HepG2 (cell line): ENCODE measurements around the gene KIF25. TPM values are rescaled to one million over a fixed set of nuclear protein-coding genes. Genes with fewer than 3 reads are reported as not detected.

Experiments used
- KDM5A ChIP-seq: fragments of 200-600 bp; sonication (generic); IDR thresholded peaks from 2 replicates; pipeline ENCODE4 v1.7.0; 2018; ENCODE audit warnings: antibody characterized with exemption, mild to moderate bottlenecking, low read length, borderline replicate concordance
- KLF12 ChIP-seq: sonication (generic); formaldehyde crosslinking; IDR thresholded peaks from 2 replicates; pipeline ENCODE4 v1.4.0; 2020; ENCODE audit warnings: missing genetic modification reagents, borderline replicate concordance
- MAZ ChIP-seq, 2 experiments: sonication (generic) in 1 of 2; formaldehyde crosslinking in 1 of 2; IDR thresholded peaks; 2 replicates each; pipeline versions ENCODE4 v1.5.0 to v1.6.1; 2012 to 2020; ENCODE audit warnings: low read depth in 2 of 2, mild to moderate bottlenecking in 2 of 2, borderline replicate concordance in 1 of 2, improper control_type of control experiment in 1 of 2, low read length in 1 of 2, missing genetic modification reagents in 1 of 2, moderate library complexity in 1 of 2
- RFXANK ChIP-seq: IDR thresholded peaks from 2 replicates; pipeline ENCODE4 v1.6.1; 2016
- SIN3A ChIP-seq: IDR thresholded peaks from 2 replicates; pipeline ENCODE4 v1.6.1; 2011; ENCODE audit warnings: low read depth, mild to moderate bottlenecking, control low read depth, low read length, borderline replicate concordance
- SNAI1 ChIP-seq: sonication (generic); formaldehyde crosslinking; IDR thresholded peaks from 2 replicates; pipeline ENCODE4 v1.5.0; 2020; ENCODE audit warnings: mild to moderate bottlenecking, missing genetic modification reagents, borderline replicate concordance
- SOX13 ChIP-seq, 3 experiments: fragments of 450-650 bp in 1 of 3; sonication (generic) in 1 of 3; formaldehyde crosslinking in 1 of 3; IDR thresholded peaks in 2 of 3; conservative IDR thresholded peaks in 1 of 3; 2 replicates each; pipeline versions ENCODE4 v1.5.0 to v1.6.1; 2016 to 2020; ENCODE audit warnings: antibody characterized with exemption in 1 of 3, mild to moderate bottlenecking in 1 of 3, missing compliant biosample characterization in 1 of 3, missing genetic modification reagents in 1 of 3, moderate library complexity in 1 of 3
- TCF7 ChIP-seq: sonication (generic); IDR thresholded peaks from 2 replicates; pipeline ENCODE4 v1.6.1; 2016; ENCODE audit warnings: antibody characterized with exemption, low read depth
- ZNF335 ChIP-seq: sonication (generic); formaldehyde crosslinking; IDR thresholded peaks from 2 replicates; pipeline ENCODE4 v1.4.0; 2020; ENCODE audit warnings: missing genetic modification reagents
- ZNF343 ChIP-seq: sonication (generic); formaldehyde crosslinking; IDR thresholded peaks from 2 replicates; pipeline ENCODE4 v1.4.0; 2020; ENCODE audit warnings: mild to moderate bottlenecking, missing genetic modification reagents
- ZNF484 ChIP-seq: sonication (generic); formaldehyde crosslinking; IDR thresholded peaks from 2 replicates; pipeline ENCODE4 v1.5.1; 2020; ENCODE audit warnings: mild to moderate bottlenecking, low read depth, missing genetic modification reagents, borderline replicate concordance
- ZNF501 ChIP-seq: sonication (generic); formaldehyde crosslinking; IDR thresholded peaks from 2 replicates; pipeline ENCODE4 v1.5.1; 2020; ENCODE audit warnings: mild to moderate bottlenecking, moderate library complexity, missing genetic modification reagents
- ZSCAN30 ChIP-seq: sonication (generic); formaldehyde crosslinking; IDR thresholded peaks from 2 replicates; pipeline ENCODE4 v1.5.0; 2020; ENCODE audit warnings: mild to moderate bottlenecking, missing genetic modification reagents
- polyA plus RNA-seq, 8 experiments: library from polyadenylated mRNA; depleted of rRNA in 3 of 8; stranded (reverse) in 7 of 8; unstranded in 1 of 8; fragments of >200 nt; fragmentation: Illumina TruSeq in 4 of 8; extraction: Trizol in 4 of 8; gene quantifications; 2 replicates each; pipeline versions ENCODE4 v1.2.1 to v1.2.3, GENCODE V29; 2011 to 2016; ENCODE audit warnings: low read depth in 4 of 8, missing spikeins in 1 of 8, mixed read lengths in 1 of 8; ENCODE audit not compliant: insufficient read depth in 1 of 8
- total RNA-seq, 5 experiments: library from RNA; depleted of rRNA; stranded (reverse); fragments of >200 nt; fragmentation: Illumina TruSeq; extraction: Trizol; gene quantifications; 2 replicates each; pipeline ENCODE4 v1.2.3, GENCODE V29; 2016; ENCODE audit warnings: low read depth in 1 of 5
- TF ChIP-seq, protein P1 (sequence below): sonication (generic); formaldehyde crosslinking; IDR thresholded peaks from 2 replicates; pipeline ENCODE4 v1.5.0; 2020; ENCODE audit warnings: mild to moderate bottlenecking, missing genetic modification reagents
- TF ChIP-seq, protein P2 (sequence below): sonication (generic); formaldehyde crosslinking; IDR thresholded peaks from 2 replicates; pipeline ENCODE4 v1.5.0; 2020; ENCODE audit warnings: mild to moderate bottlenecking, missing genetic modification reagents
- TF ChIP-seq, protein P3 (sequence below): sonication (generic); formaldehyde crosslinking; IDR thresholded peaks from 2 replicates; pipeline ENCODE4 v1.4.0; 2020; ENCODE audit warnings: missing genetic modification reagents, borderline replicate concordance
- TF ChIP-seq, protein P4 (sequence below): sonication (generic); formaldehyde crosslinking; IDR thresholded peaks from 2 replicates; pipeline ENCODE4 v1.5.0; 2020; ENCODE audit warnings: mild to moderate bottlenecking, missing genetic modification reagents, borderline replicate concordance

Gene KIF25
- total and polyA plus RNA-seq, 2 of the 13 experiments (the other 11 are each of a cell fraction or from before 2014, with no cell fraction given), result not detected

DNA sequence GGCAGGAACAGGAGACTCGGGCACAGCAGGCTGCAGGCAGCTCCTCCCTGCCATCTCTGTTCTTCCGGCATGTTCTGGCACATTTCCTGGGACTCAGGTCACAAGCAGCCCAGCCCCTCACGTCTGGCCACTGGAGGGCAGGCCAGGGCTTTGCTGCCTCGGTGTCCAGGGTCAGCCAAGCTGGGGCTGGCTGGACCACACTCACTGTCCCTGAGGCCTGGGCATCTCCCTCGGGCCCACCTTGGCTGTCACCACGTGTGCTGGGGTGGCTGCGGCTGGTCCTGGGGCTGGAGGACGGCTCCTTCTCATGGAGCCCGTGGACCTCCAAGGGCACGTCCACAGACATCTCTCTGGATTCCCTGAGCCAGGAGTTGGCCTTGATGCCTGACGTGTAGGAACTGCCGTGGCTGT, 63.1 kb downstream of the KIF25 start (continued):
- TF ChIP-seq, protein P1, sequence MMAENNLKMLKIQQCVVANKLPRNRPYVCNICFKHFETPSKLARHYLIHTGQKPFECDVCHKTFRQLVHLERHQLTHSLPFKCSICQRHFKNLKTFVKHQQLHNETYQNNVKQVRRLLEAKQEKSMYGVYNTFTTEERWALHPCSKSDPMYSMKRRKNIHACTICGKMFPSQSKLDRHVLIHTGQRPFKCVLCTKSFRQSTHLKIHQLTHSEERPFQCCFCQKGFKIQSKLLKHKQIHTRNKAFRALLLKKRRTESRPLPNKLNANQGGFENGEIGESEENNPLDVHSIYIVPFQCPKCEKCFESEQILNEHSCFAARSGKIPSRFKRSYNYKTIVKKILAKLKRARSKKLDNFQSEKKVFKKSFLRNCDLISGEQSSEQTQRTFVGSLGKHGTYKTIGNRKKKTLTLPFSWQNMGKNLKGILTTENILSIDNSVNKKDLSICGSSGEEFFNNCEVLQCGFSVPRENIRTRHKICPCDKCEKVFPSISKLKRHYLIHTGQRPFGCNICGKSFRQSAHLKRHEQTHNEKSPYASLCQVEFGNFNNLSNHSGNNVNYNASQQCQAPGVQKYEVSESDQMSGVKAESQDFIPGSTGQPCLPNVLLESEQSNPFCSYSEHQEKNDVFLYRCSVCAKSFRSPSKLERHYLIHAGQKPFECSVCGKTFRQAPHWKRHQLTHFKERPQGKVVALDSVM (CRISPR knock-in tag), result no peak
- TF ChIP-seq ZNF335 (CRISPR knock-in tag) (no peak), SOX13 (IDR thresholded peaks at IDR 0.05) (no peak), SOX13 (CRISPR knock-in tag; conservative IDR thresholded peaks at IDR 0.05 in 1 of 2, IDR thresholded peaks at IDR 0.05 in 1 of 2) (no peak), KDM5A (no peak), ZNF484 (no peak), SNAI1 (no peak), TCF7 (no peak), ZSCAN30 (CRISPR knock-in tag) (no peak), KLF12 (CRISPR knock-in tag) (no peak), ZNF501 (CRISPR knock-in tag) (no peak; the same call in 1 of the 2 replicates), SIN3A (no peak), ZNF343 (no peak), RFXANK (no peak), MAZ (IDR thresholded peaks at IDR 0.05; ENCODE audit: borderline replicate concordance, low read depth, low read length) (no peak), MAZ (CRISPR knock-in tag; IDR thresholded peaks at IDR 0.05; ENCODE audit: low read depth) (peak; percentile 22; the same call in 1 of the 2 replicates)
- TF ChIP-seq, protein P2, sequence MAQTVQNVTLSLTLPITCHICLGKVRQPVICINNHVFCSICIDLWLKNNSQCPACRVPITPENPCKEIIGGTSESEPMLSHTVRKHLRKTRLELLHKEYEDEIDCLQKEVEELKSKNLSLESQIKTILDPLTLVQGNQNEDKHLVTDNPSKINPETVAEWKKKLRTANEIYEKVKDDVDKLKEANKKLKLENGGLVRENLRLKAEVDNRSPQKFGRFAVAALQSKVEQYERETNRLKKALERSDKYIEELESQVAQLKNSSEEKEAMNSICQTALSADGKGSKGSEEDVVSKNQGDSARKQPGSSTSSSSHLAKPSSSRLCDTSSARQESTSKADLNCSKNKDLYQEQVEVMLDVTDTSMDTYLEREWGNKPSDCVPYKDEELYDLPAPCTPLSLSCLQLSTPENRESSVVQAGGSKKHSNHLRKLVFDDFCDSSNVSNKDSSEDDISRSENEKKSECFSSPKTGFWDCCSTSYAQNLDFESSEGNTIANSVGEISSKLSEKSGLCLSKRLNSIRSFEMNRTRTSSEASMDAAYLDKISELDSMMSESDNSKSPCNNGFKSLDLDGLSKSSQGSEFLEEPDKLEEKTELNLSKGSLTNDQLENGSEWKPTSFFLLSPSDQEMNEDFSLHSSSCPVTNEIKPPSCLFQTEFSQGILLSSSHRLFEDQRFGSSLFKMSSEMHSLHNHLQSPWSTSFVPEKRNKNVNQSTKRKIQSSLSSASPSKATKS (CRISPR knock-in tag), result no peak
- TF ChIP-seq, protein P3, sequence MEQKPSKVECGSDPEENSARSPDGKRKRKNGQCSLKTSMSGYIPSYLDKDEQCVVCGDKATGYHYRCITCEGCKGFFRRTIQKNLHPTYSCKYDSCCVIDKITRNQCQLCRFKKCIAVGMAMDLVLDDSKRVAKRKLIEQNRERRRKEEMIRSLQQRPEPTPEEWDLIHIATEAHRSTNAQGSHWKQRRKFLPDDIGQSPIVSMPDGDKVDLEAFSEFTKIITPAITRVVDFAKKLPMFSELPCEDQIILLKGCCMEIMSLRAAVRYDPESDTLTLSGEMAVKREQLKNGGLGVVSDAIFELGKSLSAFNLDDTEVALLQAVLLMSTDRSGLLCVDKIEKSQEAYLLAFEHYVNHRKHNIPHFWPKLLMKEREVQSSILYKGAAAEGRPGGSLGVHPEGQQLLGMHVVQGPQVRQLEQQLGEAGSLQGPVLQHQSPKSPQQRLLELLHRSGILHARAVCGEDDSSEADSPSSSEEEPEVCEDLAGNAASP (CRISPR knock-in tag), result 0 out of 2 replicates have a peak, but pooled peaks have one; percentile 29
- TF ChIP-seq, protein P4, sequence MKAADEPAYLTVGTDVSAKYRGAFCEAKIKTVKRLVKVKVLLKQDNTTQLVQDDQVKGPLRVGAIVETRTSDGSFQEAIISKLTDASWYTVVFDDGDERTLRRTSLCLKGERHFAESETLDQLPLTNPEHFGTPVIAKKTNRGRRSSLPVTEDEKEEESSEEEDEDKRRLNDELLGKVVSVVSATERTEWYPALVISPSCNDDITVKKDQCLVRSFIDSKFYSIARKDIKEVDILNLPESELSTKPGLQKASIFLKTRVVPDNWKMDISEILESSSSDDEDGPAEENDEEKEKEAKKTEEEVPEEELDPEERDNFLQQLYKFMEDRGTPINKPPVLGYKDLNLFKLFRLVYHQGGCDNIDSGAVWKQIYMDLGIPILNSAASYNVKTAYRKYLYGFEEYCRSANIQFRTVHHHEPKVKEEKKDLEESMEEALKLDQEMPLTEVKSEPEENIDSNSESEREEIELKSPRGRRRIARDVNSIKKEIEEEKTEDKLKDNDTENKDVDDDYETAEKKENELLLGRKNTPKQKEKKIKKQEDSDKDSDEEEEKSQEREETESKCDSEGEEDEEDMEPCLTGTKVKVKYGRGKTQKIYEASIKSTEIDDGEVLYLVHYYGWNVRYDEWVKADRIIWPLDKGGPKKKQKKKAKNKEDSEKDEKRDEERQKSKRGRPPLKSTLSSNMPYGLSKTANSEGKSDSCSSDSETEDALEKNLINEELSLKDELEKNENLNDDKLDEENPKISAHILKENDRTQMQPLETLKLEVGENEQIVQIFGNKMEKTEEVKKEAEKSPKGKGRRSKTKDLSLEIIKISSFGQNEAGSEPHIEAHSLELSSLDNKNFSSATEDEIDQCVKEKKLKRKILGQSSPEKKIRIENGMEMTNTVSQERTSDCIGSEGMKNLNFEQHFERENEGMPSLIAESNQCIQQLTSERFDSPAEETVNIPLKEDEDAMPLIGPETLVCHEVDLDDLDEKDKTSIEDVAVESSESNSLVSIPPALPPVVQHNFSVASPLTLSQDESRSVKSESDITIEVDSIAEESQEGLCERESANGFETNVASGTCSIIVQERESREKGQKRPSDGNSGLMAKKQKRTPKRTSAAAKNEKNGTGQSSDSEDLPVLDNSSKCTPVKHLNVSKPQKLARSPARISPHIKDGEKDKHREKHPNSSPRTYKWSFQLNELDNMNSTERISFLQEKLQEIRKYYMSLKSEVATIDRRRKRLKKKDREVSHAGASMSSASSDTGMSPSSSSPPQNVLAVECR (CRISPR knock-in tag), result no peak
